ENCODE data around the gene RASGRF1.
"Not testable (repeated sequence)": the region's sequence is repeated elsewhere in the genome, so short reads cannot be mapped to it uniquely, and the experiment has no call there.

RASGRF1 gene

DNA sequence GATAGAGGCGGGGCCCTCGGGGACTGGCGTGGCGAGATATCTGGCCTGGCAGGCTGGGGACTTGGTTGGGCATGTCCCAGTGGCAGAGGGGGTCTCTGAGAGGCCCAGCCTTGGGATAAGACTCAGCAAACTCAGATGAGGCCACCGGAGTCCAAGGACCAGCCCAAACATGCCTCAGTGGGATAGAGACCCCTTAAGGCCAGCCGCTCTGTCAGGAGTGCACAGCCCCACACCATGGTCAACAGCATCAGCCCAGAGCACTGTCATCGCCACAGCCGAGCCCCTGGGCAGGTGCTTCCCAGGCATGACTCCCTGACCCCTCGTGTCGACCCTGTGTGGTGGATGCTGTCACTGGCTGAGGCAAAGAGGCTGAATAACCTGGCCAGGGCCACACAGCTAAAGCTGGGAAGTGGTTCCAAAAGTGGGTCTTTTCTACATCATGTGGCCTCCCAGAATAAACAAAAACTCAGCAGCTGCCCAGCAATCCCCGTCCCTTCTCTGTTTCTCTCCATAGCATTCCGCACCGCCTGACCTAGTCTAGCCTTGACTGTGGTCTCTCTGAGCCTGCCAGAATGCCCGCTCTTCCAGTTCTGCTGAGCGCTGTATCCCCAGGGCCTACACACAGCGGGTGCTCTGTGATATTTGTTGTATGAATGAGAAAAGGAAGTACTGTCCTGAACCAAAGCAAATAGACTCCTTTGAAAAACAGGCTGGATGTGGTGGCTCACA lies 160.9 kb downstream of the RASGRF1 start:
- no peak for DNase-seq

- DNase-seq, result no peak
Observed at GRCh38 chr15:78928616-78929093, 161.9 kb downstream of the RASGRF1 start.

DNA sequence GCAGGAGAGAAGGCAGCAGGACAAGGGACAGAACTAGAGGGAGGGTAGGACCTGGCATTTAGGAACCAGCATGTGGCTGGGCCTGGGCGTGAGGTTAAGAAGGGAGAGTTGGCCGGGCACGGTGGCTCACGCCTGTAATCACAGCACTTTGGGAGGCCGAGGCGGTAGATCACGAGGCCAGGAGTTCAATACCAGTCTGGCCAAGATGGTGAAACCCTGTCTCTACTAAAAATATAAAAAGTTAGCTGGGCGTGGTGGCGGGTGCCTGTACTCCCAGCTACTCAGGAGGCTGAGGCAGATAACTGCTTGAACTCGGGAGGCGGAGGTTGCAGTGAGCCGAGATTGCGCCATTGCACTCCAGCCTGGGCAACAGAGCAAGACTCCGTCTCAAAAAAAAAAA lies 162.4 kb downstream of the RASGRF1 start:
- not testable (repeated sequence) for DNase-seq

DNA sequence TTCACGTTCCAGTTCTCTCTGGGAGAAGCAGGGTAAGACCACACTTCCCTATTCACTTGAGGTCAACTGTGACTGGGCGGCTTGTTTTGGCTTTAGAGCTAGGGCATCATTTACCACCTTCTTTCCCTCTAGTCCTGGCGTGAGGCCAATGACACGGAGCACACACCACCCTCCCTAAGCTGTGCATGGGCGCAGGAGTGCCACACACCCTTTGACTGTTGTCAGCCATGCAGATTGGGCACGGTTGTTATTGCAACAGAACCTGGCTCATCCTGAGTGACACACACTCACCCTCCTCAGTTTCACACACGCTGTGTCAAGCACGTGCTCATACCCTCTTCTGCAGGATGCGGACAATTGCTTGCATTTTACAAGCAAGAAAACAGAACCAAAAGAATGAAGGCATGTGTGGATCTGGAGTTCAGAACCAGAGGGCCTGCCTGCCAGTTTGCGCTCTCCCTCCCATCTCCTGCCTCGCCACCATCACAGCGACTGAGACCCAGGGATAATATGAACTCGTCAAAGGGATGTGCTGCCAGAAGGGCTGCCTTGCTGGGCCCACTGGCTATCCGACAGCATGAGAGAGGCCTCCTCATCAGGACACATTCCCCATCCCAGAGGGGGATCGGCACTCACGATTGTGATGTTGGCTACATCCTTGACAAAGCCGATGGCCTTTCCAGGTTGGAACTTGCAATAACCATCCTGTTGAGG lies 163.3 kb downstream of the RASGRF1 start:
- no peak for DNase-seq

- DNase-seq, result no peak
Observed at GRCh38 chr15:78925956-78926743, 164.4 kb downstream of the RASGRF1 start.

DNA sequence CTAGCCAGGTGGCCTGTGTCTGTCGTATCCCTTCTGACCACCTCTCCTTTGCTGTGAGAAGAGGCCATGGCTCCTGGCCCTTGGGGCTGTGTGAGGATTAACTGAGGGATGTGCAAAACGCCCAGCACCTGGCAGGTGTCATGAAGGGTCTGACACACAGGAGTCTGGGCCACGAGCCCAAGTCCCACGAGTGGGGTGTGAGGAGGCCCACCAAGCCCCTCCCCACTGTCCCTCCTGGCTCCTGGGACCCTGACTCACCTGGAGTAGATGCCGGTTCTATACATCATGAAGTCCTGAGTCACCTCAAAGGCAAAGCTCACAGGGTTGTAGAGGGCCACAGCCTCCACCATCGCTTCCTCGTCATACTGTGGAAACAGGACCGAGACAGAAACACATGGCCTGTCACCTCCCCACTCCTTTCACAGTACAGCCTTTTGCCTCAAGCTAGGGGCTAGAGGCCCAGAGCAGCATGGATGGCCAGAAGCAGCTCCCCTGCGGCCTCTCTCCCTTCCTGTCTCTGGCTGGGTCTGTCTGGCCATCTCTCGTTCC lies 165.4 kb downstream of the RASGRF1 start:
- DNase-seq, result no peak

- no peak for DNase-seq
Observed at GRCh38 chr15:78923480-78924360, 166.9 kb downstream of the RASGRF1 start.

DNA sequence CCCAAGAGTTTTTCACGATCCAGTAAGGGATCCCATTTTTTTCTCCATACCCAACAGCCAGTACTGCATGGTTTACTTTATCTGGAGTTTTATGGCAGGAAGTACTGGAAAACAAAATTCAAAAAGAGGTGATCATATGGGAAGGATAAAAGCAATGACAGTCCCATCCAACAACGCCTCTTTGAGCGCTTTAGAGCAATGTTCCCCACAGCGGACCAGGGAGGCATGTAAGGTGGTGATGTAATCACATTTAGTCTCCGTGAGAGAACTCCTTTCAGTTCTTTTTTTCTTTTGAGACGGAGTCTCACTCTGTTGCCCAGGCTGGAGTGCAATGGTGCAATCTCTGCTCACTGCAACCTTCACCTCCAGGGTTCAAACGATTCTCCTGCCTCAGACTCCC lies 167.6 kb downstream of the RASGRF1 start:
- DNase-seq, result no peak

DNA sequence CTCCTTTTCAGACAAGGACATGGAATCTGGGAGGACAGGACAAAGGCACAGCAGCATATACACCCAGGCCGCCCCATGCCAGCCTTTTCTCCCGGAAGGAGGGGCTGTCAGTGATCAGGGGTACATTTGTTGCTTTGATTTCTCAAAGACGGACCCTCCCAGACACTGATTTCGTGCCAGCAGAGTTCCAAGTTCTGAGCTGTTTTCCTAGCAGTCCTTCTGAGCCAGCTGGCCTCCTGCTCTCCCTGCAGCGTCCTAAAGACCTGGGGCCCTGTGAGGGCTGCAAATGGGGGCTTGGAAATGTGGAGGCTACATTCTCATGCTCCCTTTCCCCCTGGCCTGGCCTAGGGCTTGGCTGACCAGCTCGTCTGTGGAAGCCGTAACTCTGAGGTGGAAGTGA lies 168.1 kb downstream of the RASGRF1 start:
- no peak for DNase-seq

DNA sequence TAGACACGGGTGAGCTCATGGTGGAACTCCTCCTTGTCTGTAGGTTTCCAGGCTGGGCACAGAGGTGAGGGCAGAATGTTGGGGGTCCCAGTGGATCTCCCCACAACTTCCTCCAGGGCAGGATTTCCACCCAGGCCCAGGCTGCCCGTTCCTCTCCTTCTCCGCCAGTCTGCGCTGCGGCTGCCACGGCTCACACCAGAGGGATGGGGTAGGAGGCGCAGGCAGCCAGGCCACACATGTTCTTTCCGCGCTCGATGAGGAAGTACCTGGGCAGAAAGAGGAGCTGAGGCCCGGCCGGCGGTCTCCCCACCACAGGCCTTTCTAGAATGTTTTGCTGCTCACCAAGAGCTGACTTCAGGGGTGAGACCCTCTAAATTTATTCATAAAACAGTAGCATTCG lies 168.6 kb downstream of the RASGRF1 start:
- no peak for DNase-seq

- no peak for DNase-seq
Observed at GRCh38 chr15:78921517-78921916, 169.1 kb downstream of the RASGRF1 start.

DNA sequence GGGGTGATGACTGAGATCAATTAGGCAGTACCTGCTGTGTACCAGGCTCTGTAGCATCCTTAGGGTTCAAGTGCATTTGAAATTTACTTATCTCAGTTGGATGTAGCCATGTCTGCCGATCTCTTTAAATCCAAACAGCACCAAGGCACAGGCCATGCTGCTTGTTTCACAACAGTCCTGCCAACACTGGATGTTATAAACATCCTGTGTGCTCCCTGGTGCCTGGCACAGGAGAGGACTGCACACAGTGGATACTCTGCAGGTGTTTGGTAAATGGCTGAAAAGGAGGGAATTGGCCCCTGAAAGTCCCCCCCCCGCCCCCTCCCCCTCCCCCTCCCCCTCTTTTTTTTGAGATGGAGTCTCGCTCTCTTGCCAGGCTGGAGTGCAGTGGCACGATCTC lies 172.7 kb downstream of the RASGRF1 start:
- no peak for DNase-seq

DNA sequence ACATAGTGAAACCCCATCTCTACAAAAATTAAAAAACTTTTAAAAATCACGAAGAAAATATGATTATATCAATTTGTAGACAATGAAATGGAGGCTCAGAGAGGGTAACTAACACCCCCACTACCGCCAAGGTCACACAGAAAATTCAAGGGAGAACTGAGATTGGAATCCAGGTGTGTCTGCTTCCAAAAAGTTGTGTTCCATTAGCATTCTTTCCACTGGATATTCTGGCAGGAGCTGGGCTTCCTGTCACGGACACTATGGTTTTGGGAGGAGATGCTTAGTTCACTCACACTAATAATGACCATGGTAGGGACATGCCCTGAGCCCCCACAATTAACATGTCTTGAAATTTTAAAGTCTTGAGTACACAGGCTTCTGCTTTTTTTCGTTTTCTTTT lies 174.5 kb downstream of the RASGRF1 start:
- no peak for DNase-seq

- DNase-seq, result no peak
Observed at GRCh38 chr15:78915341-78916087, 175.1 kb downstream of the RASGRF1 start.

GRCh38 chr15:78914027-78914764 lies 176.4 kb downstream of the RASGRF1 start:
- DNase-seq, result no peak

- no peak for DNase-seq
Observed at GRCh38 chr15:78913012-78913411, 177.6 kb downstream of the RASGRF1 start.

GRCh38 chr15:78912316-78912715 lies 178.3 kb downstream of the RASGRF1 start:
- DNase-seq, result no peak

DNA sequence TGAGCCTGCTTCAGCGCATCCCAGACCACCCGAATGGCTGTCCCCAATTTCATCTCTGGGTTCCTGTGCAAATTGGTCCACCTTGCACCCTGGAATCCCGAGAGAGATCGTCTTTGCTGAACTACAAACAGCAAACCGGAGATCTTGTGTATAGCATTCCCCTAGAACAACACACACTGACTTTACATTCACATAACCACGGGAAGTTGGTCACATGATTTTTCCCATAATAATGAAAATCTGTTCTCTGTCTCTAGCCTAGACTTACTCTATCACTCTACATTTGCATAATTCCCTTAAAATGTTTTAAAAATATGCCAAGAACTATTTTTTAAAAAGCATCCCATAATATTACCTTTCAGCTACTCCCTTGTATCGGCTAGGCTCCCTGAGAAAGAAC lies 180.3 kb downstream of the RASGRF1 start:
- no peak for DNase-seq

All from DMS79 treated with DMSO at 0.1 percent for 48 hours (cell line).